ENCODE measurements around the gene RUNDC3A.
"Not testable (repeated sequence)": the region's sequence is repeated elsewhere in the genome, so short reads cannot be mapped to it uniquely, and the experiment has no call there.

The RUNDC3A gene

GRCh38 chr17:44315760-44316731 is 7.6 kb downstream of the RUNDC3A start:
- DNase-seq = no peak

GRCh38 chr17:44317545-44317944 is 9.1 kb downstream of the RUNDC3A start:
- no peak for DNase-seq
- in situ Hi-C loops (cut with MboI; ENCODE audit: low pct_unique_long_range_greater_than_20kb, low sequenced_read_pairs) = no loop called here

More at GRCh38 chr17:44315760-44316731, 7.6 kb downstream of the RUNDC3A start:
- in situ Hi-C loops (cut with MboI; ENCODE audit: low pct_unique_long_range_greater_than_20kb, low sequenced_read_pairs) = no loop called here

- in situ Hi-C loops (cut with MboI; ENCODE audit: low pct_unique_long_range_greater_than_20kb, low sequenced_read_pairs) = no loop called here
- no peak for DNase-seq
These were observed 9.9 kb downstream of the RUNDC3A start for GRCh38 chr17:44318077-44318892.

GRCh38 chr17:44320066-44320465 is 11.7 kb downstream of the RUNDC3A start:
- DNase-seq = no peak
- in situ Hi-C loops (cut with MboI; ENCODE audit: low pct_unique_long_range_greater_than_20kb, low sequenced_read_pairs) = loop anchor here (10.0 kb wide), 1 partner anchor 105 kb away; the partner anchor contains the start of gene UBTF

- no peak for DNase-seq
- in situ Hi-C loops (cut with MboI; ENCODE audit: low pct_unique_long_range_greater_than_20kb, low sequenced_read_pairs) = loop anchor here (10.0 kb wide), 1 partner anchor 107 kb away; the partner anchor contains the start of gene UBTF
These were observed 13.1 kb downstream of the RUNDC3A start for GRCh38 chr17:44321246-44322120.

- in situ Hi-C loops (cut with MboI; ENCODE audit: low pct_unique_long_range_greater_than_20kb, low sequenced_read_pairs) = loop anchor here (10.0 kb wide), 1 partner anchor 108 kb away; the partner anchor contains the start of gene UBTF
- DNase-seq = no peak
These were observed 14.0 kb downstream of the RUNDC3A start for GRCh38 chr17:44322236-44322895.

GRCh38 chr17:44323359-44324091 is 15.1 kb downstream of the RUNDC3A start:
- DNase-seq = no peak
- in situ Hi-C loops (cut with MboI; ENCODE audit: low pct_unique_long_range_greater_than_20kb, low sequenced_read_pairs) = loop anchor here (10.0 kb wide), 1 partner anchor 109 kb away; the partner anchor contains the start of gene UBTF

GRCh38 chr17:44324092-44324570 is 15.7 kb downstream of the RUNDC3A start:
- in situ Hi-C loops (cut with MboI; ENCODE audit: low pct_unique_long_range_greater_than_20kb, low sequenced_read_pairs) = loop anchor here (10.0 kb wide), 1 partner anchor 109 kb away; the partner anchor contains the start of gene UBTF
- DNase-seq = no peak

- DNase-seq = peak; percentile 95
- in situ Hi-C loops (cut with MboI; ENCODE audit: low pct_unique_long_range_greater_than_20kb, low sequenced_read_pairs) = loop anchor here (10.0 kb wide), 1 partner anchor 110 kb away; the partner anchor contains the start of gene UBTF
These were observed 16.3 kb downstream of the RUNDC3A start, which contains the start of gene SLC25A39 for GRCh38 chr17:44324571-44325275. TSS of gene SLC25A39 (minus strand) at chr17:44324823. CDS start at chr17:44323562, 1,261 bp downstream.

GRCh38 chr17:44326861-44327444 is 18.6 kb downstream of the RUNDC3A start:
- in situ Hi-C loops (cut with MboI; ENCODE audit: low pct_unique_long_range_greater_than_20kb, low sequenced_read_pairs) = loop anchor here (10.0 kb wide), 1 partner anchor 112 kb away; the partner anchor contains the start of gene UBTF
- DNase-seq = peak; percentile 95

- DNase-seq = no peak
- in situ Hi-C loops (cut with MboI; ENCODE audit: low pct_unique_long_range_greater_than_20kb, low sequenced_read_pairs) = loop anchor here (10.0 kb wide), 1 partner anchor 113 kb away; the partner anchor contains the start of gene UBTF
These were observed 19.5 kb downstream of the RUNDC3A start for GRCh38 chr17:44327715-44328449.

- DNase-seq = not testable (repeated sequence)
- in situ Hi-C loops (cut with MboI; ENCODE audit: low pct_unique_long_range_greater_than_20kb, low sequenced_read_pairs) = loop anchor here (10.0 kb wide), 1 partner anchor 115 kb away; the partner anchor contains the start of gene UBTF
These were observed 21.1 kb downstream of the RUNDC3A start for GRCh38 chr17:44329516-44329915.

- in situ Hi-C loops (cut with MboI; ENCODE audit: low pct_unique_long_range_greater_than_20kb, low sequenced_read_pairs); DNase-seq: not testable (repeated sequence)
These were observed 21.9 kb downstream of the RUNDC3A start for GRCh38 chr17:44330263-44330662.

- in situ Hi-C loops (cut with MboI; ENCODE audit: low pct_unique_long_range_greater_than_20kb, low sequenced_read_pairs) = no loop called here
- DNase-seq = peak; percentile 83
These were observed 22.9 kb downstream of the RUNDC3A start for GRCh38 chr17:44331249-44331760.

GRCh38 chr17:44333371-44333770 is 25.0 kb downstream of the RUNDC3A start:
- no peak for DNase-seq
- in situ Hi-C loops (cut with MboI; ENCODE audit: low pct_unique_long_range_greater_than_20kb, low sequenced_read_pairs) = no loop called here
